Measurements from ENCODE around the gene NPPB.
"Not testable (repeated sequence)": the region's sequence is repeated elsewhere in the genome, so short reads cannot be mapped to it uniquely, and the experiment has no call there.

The NPPB gene

GRCh38 chr1:11858613-11858967, at the start of gene NPPB:
Gene NPPB (minus strand): TSS chr1:11858945. CDS start chr1:11858833, 112 bp downstream.
- no peak for DNase-seq

DNA sequence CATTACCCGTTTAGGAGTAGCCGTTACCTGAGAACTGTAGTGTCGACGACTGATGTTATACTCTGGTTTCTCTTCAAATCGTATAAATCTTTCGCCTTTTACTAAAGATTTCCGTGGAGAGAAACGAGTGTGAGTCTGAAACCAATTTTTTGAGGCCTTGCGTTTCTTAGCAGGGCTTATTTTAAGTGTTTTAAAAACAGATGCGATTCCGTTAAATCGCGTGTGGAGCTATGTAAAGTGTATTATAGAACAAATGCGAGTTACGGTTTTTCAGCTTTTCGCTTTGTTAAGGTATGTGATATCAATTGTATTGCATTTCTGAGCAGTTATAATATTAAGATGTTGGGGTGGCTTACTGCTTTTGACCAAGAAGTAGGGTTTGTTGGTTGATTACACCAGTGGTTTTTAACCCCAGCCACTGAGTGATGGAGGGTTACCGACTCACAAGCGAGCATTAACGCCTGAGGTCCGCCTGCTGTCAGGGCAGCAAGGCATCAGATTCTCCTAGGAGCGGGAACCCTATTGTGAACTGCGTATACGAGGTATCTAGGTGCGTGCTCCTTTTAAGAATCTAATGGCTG, 49.4 kb upstream of the NPPB start:
- peak; percentile 99 for DNase-seq

DNA sequence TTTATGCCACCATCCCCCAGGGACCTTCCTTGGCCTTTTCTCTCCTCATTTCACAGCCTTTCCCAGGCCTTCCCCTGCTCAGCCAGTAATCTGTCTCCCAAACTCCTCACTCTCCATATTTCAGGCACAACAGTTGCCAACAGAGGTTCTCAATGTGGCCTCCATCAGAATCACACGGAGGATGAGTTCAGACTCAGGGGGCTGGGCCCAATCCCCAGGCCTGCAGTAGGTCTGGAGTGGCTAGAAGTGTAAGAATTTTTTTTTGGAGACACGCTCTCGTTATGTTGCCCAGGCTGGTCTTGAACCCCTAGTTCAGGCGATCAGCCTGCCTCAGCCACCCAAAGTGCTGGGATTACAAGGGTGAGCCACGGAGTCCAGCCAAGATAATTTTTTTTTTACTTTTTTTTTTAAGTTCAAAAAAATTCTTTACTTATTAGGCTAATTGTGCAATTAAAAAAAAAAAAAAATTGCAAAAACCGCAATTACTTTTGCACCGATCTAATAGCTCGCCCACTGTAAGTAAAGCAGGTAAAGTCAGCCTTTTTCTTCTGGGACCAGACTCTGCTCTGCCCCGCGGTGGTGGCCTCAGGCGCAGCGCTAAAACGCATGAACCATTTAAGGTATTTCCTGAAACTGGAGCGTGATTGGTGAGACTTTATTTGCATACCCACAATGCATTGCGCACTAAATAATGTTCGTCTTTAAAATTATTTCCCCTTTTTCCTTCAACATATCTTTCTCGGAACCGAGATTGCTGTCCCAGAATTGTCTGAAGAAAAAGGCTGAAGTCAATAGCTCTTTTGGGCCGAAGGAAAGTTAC, 48.7 kb upstream of the NPPB start:
- peak; percentile 98 for DNase-seq

DNA sequence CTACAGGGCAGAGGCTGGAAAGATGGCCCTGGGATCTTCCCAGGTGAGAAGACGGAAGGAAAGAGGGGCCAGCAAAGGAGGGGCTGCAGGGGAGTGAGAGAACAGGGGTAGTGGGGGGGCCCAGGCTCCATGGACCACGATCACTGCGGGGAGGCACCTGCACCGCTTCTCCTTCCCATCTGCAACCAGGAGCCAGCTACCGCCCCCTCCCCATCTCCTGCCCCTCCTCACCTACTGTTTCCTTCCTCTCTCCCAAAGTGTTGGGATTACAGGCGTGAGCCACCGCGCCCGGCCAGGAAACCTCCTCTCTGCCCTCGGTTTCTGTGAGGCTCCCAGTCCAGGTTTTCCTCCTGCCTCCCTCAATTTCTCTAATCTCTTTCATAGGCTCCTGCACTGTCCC, 48.1 kb upstream of the NPPB start:
- no peak for DNase-seq

DNA sequence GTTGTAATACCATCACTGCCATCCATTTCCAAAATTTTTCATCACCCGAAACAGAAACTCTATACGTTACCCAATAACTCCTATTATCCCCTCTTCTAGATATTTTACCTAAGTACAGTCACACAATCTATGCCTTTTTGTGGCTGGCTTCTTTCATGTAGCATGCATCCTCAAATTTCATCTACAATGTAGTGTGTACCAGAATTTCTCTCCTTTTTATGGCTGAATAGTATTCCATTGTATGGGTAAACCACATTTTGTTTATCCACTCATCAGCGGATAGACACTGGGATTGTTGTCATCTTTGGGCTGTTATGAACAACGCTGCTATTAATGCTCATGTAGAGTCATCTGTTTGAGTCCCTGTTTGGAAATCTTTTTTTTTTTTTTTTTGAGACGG, 46.2 kb upstream of the NPPB start:
- DNase-seq, result no peak

GRCh38 chr1:11904156-11904555, 45.4 kb upstream of the NPPB start:
- DNase-seq, result not testable (repeated sequence)

GRCh38 chr1:11903210-11903609, 44.5 kb upstream of the NPPB start:
- DNase-seq, result no peak

GRCh38 chr1:11901446-11901845, 42.7 kb upstream of the NPPB start:
- DNase-seq, result not testable (repeated sequence)

- DNase-seq, result no peak
Observed at GRCh38 chr1:11898831-11899467, 40.2 kb upstream of the NPPB start.

DNA sequence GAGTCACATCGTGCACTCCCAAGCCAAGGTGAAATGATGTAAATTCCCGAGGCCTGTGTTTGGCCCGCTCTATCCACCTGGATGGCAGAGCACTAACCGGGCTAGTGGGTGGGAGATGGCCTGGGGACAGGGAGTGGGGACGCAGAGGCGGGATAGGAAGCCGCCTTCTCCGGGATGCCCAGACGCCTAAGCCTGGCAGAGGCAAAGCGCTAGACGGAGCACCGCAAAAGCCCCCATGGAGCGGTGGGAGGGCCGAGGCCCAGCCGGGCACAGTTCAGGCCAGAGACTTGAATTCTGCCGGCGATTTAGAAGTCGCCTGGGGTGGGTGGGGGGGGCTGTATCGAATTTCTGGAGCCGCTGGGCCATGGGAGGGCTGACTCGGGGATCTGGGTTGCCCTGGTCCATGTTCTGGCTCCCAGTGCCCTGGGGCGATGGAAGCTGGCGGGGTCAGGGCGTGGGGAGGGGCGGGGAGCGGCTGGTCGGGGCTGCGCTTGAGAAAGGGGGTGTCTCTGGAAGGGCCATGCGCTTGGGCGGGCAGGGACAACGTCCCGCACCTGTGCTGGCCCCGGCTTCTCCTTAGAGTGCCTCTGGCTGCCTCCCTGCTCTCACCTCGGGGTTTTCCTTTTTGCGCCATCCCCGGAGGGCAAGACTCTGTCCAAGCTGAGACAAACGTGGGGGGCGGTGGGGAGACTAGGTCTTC, 39.5 kb upstream of the NPPB start:
- no peak for DNase-seq

DNA sequence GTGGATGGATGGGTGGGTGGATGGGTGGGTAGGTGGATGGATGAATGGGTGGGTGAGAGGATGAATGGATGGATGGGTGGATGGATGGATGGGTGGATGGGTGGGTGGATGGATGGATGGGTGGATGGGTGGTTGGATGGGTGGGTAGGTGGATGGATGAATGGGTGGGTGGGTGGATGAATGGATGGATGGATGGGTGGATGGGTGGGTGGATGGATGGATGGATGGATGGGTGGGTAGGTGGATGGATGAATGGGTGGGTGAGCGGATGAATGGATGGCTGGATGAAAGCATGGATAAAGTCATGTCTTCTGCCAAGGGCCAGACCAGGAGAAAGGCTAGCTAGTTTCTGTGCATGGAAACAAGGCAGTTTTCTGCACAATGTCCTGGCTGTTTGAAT, 35.8 kb upstream of the NPPB start:
- DNase-seq, result not testable (repeated sequence)

DNA sequence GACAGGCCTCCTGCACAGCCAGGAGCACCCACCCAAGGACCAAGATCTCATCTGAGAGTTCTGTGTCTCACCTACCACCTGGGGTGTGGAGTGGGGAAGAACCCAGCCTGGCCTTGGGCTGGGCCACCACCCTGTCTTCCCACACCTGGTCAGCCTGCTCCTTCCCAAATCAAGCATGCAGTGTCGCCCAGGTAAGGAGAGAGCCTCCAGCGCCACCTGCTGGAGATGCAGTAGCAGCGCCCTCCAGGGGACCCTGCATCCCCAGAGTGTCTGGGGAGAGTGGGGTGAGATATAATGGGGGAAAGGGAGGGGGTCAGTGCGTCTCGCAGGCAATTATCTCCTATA, 35.1 kb upstream of the NPPB start:
- DNase-seq, result peak; percentile 66

GRCh38 chr1:11891433-11892186, 32.9 kb upstream of the NPPB start:
- no peak for DNase-seq

DNA sequence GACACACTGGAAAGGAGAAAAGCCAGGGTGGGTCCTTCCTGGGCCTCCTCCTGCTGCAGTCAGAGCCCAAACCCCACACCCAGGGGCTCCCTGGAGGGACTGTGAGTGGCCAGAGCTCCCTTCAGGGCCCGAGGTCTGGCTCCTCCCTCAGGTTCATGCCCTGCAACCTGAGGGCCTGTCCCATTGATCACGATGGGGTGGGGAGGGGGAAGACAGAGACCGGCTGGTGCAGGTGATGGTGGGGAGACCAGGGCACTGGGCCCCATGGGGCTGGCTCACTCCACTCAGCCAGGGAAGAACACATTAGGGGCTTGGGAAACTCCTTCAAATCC, 30.1 kb upstream of the NPPB start:
- DNase-seq, result no peak

GRCh38 chr1:11888206-11888876, 29.6 kb upstream of the NPPB start:
- DNase-seq, result no peak

- DNase-seq, result no peak
Observed at GRCh38 chr1:11887666-11888007, 28.9 kb upstream of the NPPB start.

DNA sequence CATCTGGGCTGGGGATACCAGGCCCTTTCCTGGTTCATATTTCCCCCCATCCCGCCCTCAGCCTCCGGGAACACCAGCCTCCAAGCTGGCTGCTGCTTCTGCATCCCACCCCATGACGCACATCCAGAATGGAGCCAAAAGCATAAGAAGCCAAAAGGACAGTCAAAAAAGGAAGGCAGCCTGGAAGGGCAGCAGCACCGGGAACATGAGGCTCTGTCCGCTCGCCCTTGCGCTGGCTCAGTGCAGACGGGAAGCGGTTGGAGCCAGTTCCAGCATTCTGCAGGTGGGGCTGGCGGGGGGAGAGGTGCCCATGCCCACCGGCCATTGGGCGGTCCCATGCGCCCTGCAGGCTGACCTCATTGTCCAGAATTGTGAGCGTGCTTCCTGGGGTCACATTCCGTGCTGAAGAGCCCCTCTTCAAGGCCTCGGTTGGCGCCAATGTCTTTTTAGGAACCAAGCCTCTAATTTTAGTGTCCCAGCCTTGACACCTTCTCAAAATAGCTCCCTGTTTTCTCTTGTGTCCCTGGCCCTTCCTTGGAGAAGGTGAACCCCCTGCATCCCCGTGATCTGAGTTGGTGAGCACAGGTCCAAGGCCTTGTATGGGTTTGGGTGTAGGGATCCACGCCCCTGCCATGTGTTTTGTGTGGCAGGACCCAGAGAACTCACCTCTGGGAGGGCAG, 28.4 kb upstream of the NPPB start:
- DNase-seq, result no peak

DNA sequence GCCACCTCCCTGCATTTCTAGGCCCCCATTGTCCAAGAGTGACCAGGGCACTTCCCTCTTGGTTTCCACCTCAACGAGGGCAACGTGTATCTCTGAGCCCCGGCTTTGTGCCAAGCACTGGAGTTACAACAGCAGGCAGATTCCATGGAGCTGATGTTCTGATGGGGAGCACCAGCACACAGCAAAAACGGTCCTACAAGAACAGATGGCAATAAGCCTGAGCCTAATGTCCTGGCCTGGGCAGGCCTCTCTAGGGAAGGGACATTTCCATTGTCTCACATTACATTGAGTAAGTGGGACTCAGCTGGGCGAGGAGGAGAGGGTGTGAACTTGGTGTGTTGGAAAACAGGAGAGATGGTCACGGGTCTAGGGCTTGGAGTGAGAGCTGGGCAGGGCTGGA, 27.2 kb upstream of the NPPB start:
- DNase-seq, result no peak

- DNase-seq, result no peak
Observed at GRCh38 chr1:11882814-11883538, 24.2 kb upstream of the NPPB start.

- no peak for DNase-seq
Observed at GRCh38 chr1:11881749-11882441, 23.1 kb upstream of the NPPB start.

Data from NCI-H1092 (cell line).